GM18498 (cell line): ENCODE measurements around the gene KIF26B.

ENCODE experiments used
- ATAC-seq: cut with Tn5 transposase; IDR thresholded peaks from one replicate; pipeline ENCODE4 v1.9.1; 2021; ENCODE audit warnings: mild to moderate bottlenecking, moderate library complexity; ENCODE audit not compliant: unreplicated experiment

Gene KIF26B

GRCh38 chr1:245234217-245235081 lies 79.7 kb downstream of the KIF26B start:
- ATAC-seq = no peak

GRCh38 chr1:245235156-245235555 lies 80.4 kb downstream of the KIF26B start:
- no peak for ATAC-seq

- no peak for ATAC-seq
Observed at GRCh38 chr1:245240648-245241165, 85.9 kb downstream of the KIF26B start.

- no peak for ATAC-seq
Observed at GRCh38 chr1:245241526-245242130, 86.8 kb downstream of the KIF26B start.

- ATAC-seq = no peak
Observed at GRCh38 chr1:245242989-245243388, 88.2 kb downstream of the KIF26B start.

- ATAC-seq = no peak
Observed at GRCh38 chr1:245245021-245245667, 90.4 kb downstream of the KIF26B start.

- no peak for ATAC-seq
Observed at GRCh38 chr1:245246433-245246832, 91.6 kb downstream of the KIF26B start.

- ATAC-seq = no peak
Observed at GRCh38 chr1:245247356-245247755, 92.6 kb downstream of the KIF26B start.

GRCh38 chr1:245247801-245248200 lies 93.0 kb downstream of the KIF26B start:
- ATAC-seq = no peak

GRCh38 chr1:245248231-245248731 lies 93.5 kb downstream of the KIF26B start:
- ATAC-seq = no peak

GRCh38 chr1:245255783-245256182 lies 101.0 kb downstream of the KIF26B start:
- ATAC-seq = no peak

- ATAC-seq = no peak
Observed at GRCh38 chr1:245256528-245256927, 101.7 kb downstream of the KIF26B start.

- no peak for ATAC-seq
Observed at GRCh38 chr1:245258271-245258920, 103.6 kb downstream of the KIF26B start.

- no peak for ATAC-seq
Observed at GRCh38 chr1:245260110-245260882, 105.5 kb downstream of the KIF26B start.

GRCh38 chr1:245260883-245261282 lies 106.1 kb downstream of the KIF26B start:
- no peak for ATAC-seq

- ATAC-seq = no peak
Observed at GRCh38 chr1:245261786-245262185, 107.0 kb downstream of the KIF26B start.

GRCh38 chr1:245263529-245264095 lies 108.8 kb downstream of the KIF26B start:
- ATAC-seq = no peak

GRCh38 chr1:245264226-245264625 lies 109.4 kb downstream of the KIF26B start:
- ATAC-seq = no peak

- ATAC-seq = no peak
Observed at GRCh38 chr1:245266105-245266504, 111.3 kb downstream of the KIF26B start.

- ATAC-seq = no peak
Observed at GRCh38 chr1:245270063-245270462, 115.3 kb downstream of the KIF26B start.
